Activated T-cell treated with anti-CD3 and anti-CD28 coated beads, Interleukin-2, amount 50 U/mL, for 4 hours (primary cell): ENCODE results near the gene ACACB. TPM values are rescaled to one million over a fixed set of nuclear protein-coding genes. Genes with fewer than 3 reads are reported as not detected.

Experiments used
- ATAC-seq, 2 donors: fragments of 200-7000 bp; cut with Tn5 transposase; one replicate each; pipeline ENCODE4 v1.10.0; 2021
- DNase-seq: peaks from one replicate; pipeline ENCODE4 v3.0.0-alpha.2; 2020
- H3K27me3 Mint-ChIP-seq: one replicate; pipeline ENCODE4 v1.8.0; 2021; ENCODE audit warnings: low read depth, mixed read lengths
- H3K36me3 Mint-ChIP-seq: one replicate; pipeline ENCODE4 v1.8.0; 2022; ENCODE audit warnings: mixed read lengths; ENCODE audit not compliant: insufficient read depth
- H3K4me1 Mint-ChIP-seq: one replicate; pipeline ENCODE4 v1.8.0; 2021; ENCODE audit warnings: low read depth, mixed read lengths
- H3K4me3 Mint-ChIP-seq: one replicate; pipeline ENCODE4 v1.8.0; 2021; ENCODE audit warnings: mild to moderate bottlenecking, moderate library complexity, mixed read lengths
- H3K9me3 Mint-ChIP-seq: one replicate; pipeline ENCODE4 v1.8.0; 2021; ENCODE audit warnings: mixed read lengths
- total RNA-seq, 3 donors: library from RNA; stranded (reverse); gene quantifications; one replicate each; pipeline ENCODE4 v1.2.1, GENCODE V29; 2021

The ACACB gene
- total RNA-seq, 3 donors from 2014 or later = 1.6 to 4.5 (median 3.8) TPM

DNA sequence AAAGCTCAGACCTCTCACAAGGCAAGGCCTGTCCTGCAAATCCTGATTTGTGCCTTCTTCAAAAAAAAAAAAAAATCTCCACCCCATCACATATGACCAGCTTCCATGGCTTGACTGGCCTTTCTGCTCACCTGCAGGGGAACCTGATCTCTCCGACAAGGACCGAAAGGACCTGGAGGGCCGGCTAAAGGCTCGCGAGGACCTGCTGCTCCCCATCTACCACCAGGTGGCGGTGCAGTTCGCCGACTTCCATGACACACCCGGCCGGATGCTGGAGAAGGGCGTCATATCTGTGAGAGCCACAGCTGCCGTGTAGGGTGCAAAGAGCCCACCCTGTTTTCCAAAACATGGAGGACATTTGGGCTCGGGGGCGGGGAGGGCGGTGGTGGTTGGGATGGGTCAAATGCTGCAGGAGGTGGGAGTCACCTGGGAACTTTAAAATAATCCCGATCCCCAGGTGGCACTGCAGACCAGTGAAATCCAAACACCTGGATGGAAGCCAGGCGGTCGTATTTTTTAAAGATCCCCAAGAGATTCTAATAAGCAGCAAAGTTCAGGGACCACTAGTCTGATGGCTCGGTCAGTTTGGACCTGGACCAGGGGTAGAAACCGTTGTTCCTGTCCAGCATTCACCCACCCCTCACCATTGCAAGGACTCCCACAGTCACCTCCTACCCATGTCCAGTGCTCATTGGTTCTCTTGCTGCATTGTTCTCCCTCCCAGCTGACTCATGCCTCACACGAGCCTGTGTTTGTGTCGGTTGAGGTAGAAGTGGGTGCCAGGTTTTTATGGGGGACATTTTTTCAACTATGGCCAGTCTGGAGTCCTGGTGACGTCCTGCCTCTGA is 147.9 kb downstream of the ACACB start:
- no peaks in the 10 kb centered on the region for H3K27me3 Mint-ChIP-seq
- H3K4me1 Mint-ChIP-seq = no peaks in the 10 kb centered on the region
- ATAC-seq (no peak), DNase-seq (no peak)
- H3K36me3 Mint-ChIP-seq = peaks cover 21% of the 10 kb centered on the region
- no peaks in the 10 kb centered on the region for H3K9me3 Mint-ChIP-seq
- no peak overlapping the region for H3K4me3 Mint-ChIP-seq

- DNase-seq (no peak), ATAC-seq (no peak)
- Mint-ChIP-seq H3K4me3 (no peak overlapping the region), H3K4me1 (no peaks in the 10 kb centered on the region), H3K27me3 (no peaks in the 10 kb centered on the region), H3K9me3 (no peaks in the 10 kb centered on the region), H3K36me3 (peaks cover 21% of the 10 kb centered on the region)
These were observed 148.7 kb downstream of the ACACB start for GRCh38 chr12:109264943-109265650.

DNA sequence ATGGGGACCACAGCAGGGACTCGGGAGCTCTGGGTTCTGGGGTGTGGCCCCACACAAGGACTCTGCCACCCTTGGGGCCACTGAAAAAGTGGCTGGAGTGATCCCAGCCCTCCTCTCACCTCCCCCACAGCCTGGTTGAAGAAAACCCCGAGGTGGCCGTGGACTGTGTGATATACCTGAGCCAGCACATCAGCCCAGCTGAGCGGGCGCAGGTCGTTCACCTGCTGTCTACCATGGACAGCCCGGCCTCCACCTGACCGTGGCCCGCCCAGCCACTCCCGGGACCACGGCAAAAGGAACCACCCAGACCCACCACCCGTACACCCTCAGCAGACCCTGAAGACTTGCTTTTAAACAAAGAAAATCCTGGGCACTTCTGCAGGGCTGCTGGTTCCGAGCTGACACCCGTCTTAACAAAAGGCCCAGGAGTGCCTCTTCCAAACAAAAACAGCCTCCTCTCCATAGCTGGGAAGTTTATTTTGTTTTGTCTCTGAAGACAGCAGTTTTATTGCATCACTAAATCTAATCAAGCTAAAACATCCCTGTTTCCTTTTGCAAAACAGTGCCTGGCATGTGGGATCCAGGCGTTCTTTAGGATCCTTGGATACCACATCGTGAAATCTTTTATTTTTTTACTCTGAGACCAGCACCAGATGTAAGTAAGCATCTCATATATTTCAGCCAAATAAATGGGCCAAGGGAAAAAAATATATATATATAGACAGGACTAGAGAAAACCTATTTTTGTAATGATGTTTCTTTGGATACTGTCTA is 149.9 kb downstream of the ACACB start:
- peaks cover 4% of the 10 kb centered on the region for H3K9me3 Mint-ChIP-seq
- DNase-seq (no peak), ATAC-seq (no peak)
- no peak overlapping the region for H3K4me3 Mint-ChIP-seq
- H3K36me3 Mint-ChIP-seq = peaks cover 16% of the 10 kb centered on the region
- no peaks in the 10 kb centered on the region for H3K4me1 Mint-ChIP-seq
- H3K27me3 Mint-ChIP-seq = no peaks in the 10 kb centered on the region

GRCh38 chr12:109267361-109267760 is 151.0 kb downstream of the ACACB start:
- no peaks in the 10 kb centered on the region for H3K4me1 Mint-ChIP-seq
- H3K9me3 Mint-ChIP-seq = peaks cover 4% of the 10 kb centered on the region
- peaks cover 11% of the 10 kb centered on the region for H3K36me3 Mint-ChIP-seq
- DNase-seq (no peak), ATAC-seq (no peak)
- no peak overlapping the region for H3K4me3 Mint-ChIP-seq
- no peaks in the 10 kb centered on the region for H3K27me3 Mint-ChIP-seq

GRCh38 chr12:109268896-109269295 is 152.5 kb downstream of the ACACB start:
- Mint-ChIP-seq H3K9me3 (peaks cover 4% of the 10 kb centered on the region), H3K27me3 (peaks cover 4% of the 10 kb centered on the region), H3K36me3 (peaks cover 6% of the 10 kb centered on the region), H3K4me3 (no peak overlapping the region), H3K4me1 (no peaks in the 10 kb centered on the region)
- no peak for DNase-seq
- ATAC-seq = no peak

DNA sequence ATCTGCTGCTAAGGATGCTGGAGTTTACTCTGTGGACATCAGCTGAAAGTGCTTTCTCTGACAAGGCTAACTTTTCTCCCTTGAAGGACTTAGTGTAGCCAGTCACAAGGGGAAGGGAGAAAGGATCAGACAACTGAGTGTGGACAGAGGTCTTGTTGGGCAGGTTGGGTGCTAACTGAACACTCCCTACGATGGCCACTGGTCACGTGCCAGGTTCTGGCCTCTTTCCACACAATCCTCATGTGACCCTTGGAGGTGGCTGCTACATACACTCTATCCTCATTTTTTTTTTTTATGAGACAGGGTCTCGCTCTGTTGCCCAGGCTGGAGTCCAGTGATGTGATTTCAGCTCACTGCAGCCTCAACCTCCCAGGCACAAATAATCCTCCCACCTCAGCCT is 153.0 kb downstream of the ACACB start:
- Mint-ChIP-seq H3K9me3 (peaks cover 4% of the 10 kb centered on the region), H3K36me3 (peaks cover 3% of the 10 kb centered on the region), H3K4me3 (no peak overlapping the region), H3K4me1 (no peaks in the 10 kb centered on the region), H3K27me3 (peaks cover 4% of the 10 kb centered on the region)
- no peak for DNase-seq
- no peak for ATAC-seq

DNA sequence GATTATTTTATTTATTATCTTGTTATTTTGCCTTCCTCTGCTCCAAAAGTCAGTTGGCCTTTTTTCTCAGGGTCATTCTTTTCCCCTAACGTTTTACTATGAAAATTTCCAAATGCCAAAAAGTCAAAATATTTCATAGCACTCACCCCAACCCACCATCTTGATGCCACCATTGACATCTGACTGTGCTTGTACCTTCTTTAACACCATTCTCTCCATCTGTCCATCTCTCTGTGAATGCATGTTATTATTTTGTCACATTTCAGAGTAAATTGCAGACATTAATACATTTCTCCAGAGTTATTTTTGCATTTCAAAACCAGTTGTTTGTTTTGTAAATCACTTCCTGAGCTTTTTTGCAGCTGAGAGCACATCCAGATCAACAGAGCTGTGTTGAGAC is 154.1 kb downstream of the ACACB start:
- DNase-seq = no peak
- H3K27me3 Mint-ChIP-seq = peaks cover 4% of the 10 kb centered on the region
- ATAC-seq = no peak
- peaks cover 3% of the 10 kb centered on the region for H3K36me3 Mint-ChIP-seq
- no peaks in the 10 kb centered on the region for H3K4me1 Mint-ChIP-seq
- no peak overlapping the region for H3K4me3 Mint-ChIP-seq
- H3K9me3 Mint-ChIP-seq = peaks cover 4% of the 10 kb centered on the region

DNA sequence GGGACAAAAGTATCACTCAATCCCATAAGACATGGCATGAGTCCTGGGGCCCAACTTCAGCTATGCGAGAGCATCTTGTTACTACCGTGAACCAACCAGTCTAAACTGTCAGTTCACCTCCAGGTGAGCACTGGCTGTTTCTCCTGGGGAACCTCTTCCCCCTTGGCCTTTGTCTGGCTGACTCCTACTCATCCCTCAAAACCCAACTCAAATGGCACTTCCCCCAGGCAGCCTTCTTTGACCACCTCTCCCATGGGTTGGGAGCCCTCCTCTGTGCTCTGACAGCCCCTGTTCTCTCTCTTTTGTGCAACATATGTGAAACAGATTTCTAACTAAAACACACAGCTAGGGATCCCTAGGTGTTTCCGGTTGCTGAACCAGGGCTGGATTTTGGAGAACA is 155.0 kb downstream of the ACACB start:
- Mint-ChIP-seq H3K27me3 (peaks cover 4% of the 10 kb centered on the region), H3K9me3 (peaks cover 4% of the 10 kb centered on the region), H3K4me3 (no peak overlapping the region), H3K4me1 (no peaks in the 10 kb centered on the region), H3K36me3 (peaks cover 3% of the 10 kb centered on the region)
- no peak for ATAC-seq
- DNase-seq = no peak

DNA sequence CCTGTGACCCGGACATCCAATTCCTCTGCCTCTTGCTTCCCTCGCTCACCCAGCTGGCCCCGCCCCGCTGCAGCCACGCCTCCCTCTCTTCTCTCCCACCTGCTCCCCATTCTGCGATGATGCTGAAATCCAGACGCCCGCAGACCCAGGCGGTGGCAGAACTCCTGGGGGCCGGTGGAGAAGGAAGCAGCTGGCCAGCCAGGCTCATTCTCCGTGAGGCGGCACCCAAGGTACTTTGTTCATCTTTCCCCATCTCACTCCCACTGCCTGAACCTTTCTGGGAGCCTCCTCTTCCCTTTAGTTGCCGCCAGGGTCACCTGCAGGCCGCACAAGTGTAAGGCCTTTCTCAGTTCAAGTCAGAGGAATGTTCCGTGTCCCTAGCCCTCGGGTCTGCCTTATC is 157.0 kb downstream of the ACACB start:
- DNase-seq (no peak), ATAC-seq (no peak)
- Mint-ChIP-seq H3K36me3 (no peaks in the 10 kb centered on the region), H3K4me3 (no peak overlapping the region), H3K27me3 (peaks cover 7% of the 10 kb centered on the region), H3K9me3 (peaks cover 4% of the 10 kb centered on the region), H3K4me1 (no peaks in the 10 kb centered on the region)

GRCh38 chr12:109274381-109274780 is 158.0 kb downstream of the ACACB start:
- Mint-ChIP-seq H3K27me3 (peaks cover 7% of the 10 kb centered on the region), H3K4me1 (no peaks in the 10 kb centered on the region), H3K9me3 (peaks cover 4% of the 10 kb centered on the region), H3K36me3 (no peaks in the 10 kb centered on the region), H3K4me3 (no peak overlapping the region)
- DNase-seq (no peak), ATAC-seq (no peak)

GRCh38 chr12:109275173-109275572 is 158.8 kb downstream of the ACACB start:
- peaks cover 4% of the 10 kb centered on the region for H3K9me3 Mint-ChIP-seq
- ATAC-seq = no peak
- no peaks in the 10 kb centered on the region for H3K4me1 Mint-ChIP-seq
- DNase-seq = no peak
- H3K27me3 Mint-ChIP-seq = peaks cover 7% of the 10 kb centered on the region
- no peak overlapping the region for H3K4me3 Mint-ChIP-seq
- H3K36me3 Mint-ChIP-seq = no peaks in the 10 kb centered on the region

DNA sequence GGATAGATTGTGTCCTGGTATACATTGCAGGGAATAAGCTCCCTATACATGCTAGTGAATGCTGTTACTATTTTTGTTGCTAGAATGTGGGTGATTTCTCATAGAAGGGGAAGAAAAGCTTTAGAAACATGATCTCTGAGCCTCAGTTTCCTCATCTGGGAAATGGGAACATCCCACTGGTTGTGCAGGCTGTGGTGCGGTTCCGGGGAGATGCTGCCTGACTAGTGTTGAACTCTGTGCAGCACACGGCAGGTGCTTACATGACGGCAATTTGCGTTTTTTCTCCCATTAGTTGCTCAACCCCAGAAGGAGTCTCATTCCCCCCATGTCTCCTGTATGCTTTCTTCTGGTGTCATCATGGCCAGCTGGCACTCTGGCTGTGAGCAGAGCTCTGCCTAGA is 159.8 kb downstream of the ACACB start:
- no peaks in the 10 kb centered on the region for H3K36me3 Mint-ChIP-seq
- H3K9me3 Mint-ChIP-seq = no peaks in the 10 kb centered on the region
- peaks cover 7% of the 10 kb centered on the region for H3K27me3 Mint-ChIP-seq
- no peak for DNase-seq
- ATAC-seq = no peak
- no peaks in the 10 kb centered on the region for H3K4me1 Mint-ChIP-seq
- no peak overlapping the region for H3K4me3 Mint-ChIP-seq

- no peak for DNase-seq
- Mint-ChIP-seq H3K4me3 (no peak overlapping the region), H3K9me3 (no peaks in the 10 kb centered on the region), H3K36me3 (no peaks in the 10 kb centered on the region), H3K27me3 (peaks cover 7% of the 10 kb centered on the region), H3K4me1 (no peaks in the 10 kb centered on the region)
- no peak for ATAC-seq
These were observed 161.0 kb downstream of the ACACB start for GRCh38 chr12:109277255-109277898.
